Measurements from ENCODE around the gene MYBPH. TPM values are rescaled to one million over a fixed set of nuclear protein-coding genes. Genes with fewer than 3 reads are reported as not detected.

MYBPH gene
- total RNA-seq, 1 donor from 2014 or later: not detected

DNA sequence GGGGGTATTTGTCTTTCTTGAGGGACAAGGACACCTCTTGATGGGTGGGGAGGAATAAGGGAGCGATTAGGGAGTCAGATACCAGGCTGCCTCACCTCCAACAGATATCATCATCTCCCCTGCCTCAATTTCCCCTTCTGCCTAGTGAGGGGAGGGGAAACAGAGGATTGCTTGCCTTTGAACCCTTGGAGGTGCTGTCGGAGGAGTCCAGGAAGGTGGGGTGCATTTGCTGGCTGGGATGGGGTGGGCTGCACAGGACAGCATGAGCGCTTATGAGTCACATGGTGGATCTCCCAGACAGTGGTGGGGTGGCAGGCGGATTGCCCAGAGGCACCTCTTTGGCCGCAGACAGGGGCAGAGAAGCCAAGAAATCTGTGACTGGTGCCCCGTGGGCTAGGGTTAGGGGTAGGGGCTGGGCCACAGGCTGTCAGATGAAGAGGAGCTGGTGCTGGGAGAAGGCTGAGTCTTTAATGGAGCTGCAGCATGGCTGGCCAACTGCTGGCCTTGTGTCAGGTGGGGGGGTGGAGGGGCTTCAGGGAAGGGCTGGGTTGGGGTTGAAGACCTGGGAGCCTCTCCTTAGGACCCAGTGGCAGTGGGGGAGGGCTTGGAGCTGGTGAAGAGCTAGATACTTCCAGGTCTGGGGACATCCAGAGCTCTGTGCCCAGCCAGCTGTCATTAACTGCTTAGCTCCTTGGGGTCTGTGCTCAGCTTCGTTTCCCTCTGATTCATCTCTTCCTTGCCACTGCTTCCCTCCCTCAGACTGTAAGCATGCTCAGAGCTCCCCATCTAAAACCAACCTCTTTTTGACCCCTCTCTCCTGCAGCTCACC is 55.1 kb downstream of the MYBPH start:
- H3K27ac Mint-ChIP-seq (ENCODE audit: unreplicated experiment): peak overlapping the region; percentile 20
- no peaks in the 10 kb centered on the region for H3K36me3 Mint-ChIP-seq (ENCODE audit: low read depth)
- H3K4me1 Mint-ChIP-seq: no peaks in the 10 kb centered on the region
- TF ChIP-seq, protein P1, sequence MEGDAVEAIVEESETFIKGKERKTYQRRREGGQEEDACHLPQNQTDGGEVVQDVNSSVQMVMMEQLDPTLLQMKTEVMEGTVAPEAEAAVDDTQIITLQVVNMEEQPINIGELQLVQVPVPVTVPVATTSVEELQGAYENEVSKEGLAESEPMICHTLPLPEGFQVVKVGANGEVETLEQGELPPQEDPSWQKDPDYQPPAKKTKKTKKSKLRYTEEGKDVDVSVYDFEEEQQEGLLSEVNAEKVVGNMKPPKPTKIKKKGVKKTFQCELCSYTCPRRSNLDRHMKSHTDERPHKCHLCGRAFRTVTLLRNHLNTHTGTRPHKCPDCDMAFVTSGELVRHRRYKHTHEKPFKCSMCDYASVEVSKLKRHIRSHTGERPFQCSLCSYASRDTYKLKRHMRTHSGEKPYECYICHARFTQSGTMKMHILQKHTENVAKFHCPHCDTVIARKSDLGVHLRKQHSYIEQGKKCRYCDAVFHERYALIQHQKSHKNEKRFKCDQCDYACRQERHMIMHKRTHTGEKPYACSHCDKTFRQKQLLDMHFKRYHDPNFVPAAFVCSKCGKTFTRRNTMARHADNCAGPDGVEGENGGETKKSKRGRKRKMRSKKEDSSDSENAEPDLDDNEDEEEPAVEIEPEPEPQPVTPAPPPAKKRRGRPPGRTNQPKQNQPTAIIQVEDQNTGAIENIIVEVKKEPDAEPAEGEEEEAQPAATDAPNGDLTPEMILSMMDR (conservative IDR thresholded peaks at IDR 0.05): no peak
- H3K27me3 Mint-ChIP-seq (ENCODE audit: low read depth): peaks cover 79% of the 10 kb centered on the region
- DNase-seq (ENCODE audit: low read depth, low spot score): no peak
- H3K9me3 Mint-ChIP-seq: no peaks in the 10 kb centered on the region
- H3K4me3 Mint-ChIP-seq: no peak overlapping the region

Other genes with a start within 250 kb of the MYBPH start
- gene KLHL12, start 248.6 kb downstream of the MYBPH start, total RNA-seq: 30.6 and 36.0 TPM in 2 replicates
- 40.4 and 42.1 TPM in 2 replicates for gene ADIPOR1, start 217.5 kb downstream of the MYBPH start, total RNA-seq
- gene CYB5R1, start 208.6 kb downstream of the MYBPH start, total RNA-seq: 25.5 and 26.3 TPM in 2 replicates
- 76.5 and 81.5 TPM in 2 replicates for gene TMEM183A, start 168.5 kb downstream of the MYBPH start, total RNA-seq
- 2.6 and 5.0 TPM in 2 replicates for gene PPFIA4, start 149.3 kb downstream of the MYBPH start, total RNA-seq
- gene MYOG, start 89.8 kb downstream of the MYBPH start, total RNA-seq: not detected in 2 replicates
- 1.9 and 2.0 TPM in 2 replicates for gene ADORA1, start 48.1 kb downstream of the MYBPH start, total RNA-seq
- not detected in 2 replicates for gene CHI3L1, start 10.9 kb upstream of the MYBPH start, total RNA-seq
- gene CHIT1, start 53.8 kb upstream of the MYBPH start, total RNA-seq: not detected in 2 replicates
- gene BTG2, start 129.7 kb upstream of the MYBPH start, total RNA-seq: 16.1 and 18.1 TPM in 2 replicates
- 0.35 and 0.39 TPM in 2 replicates for gene FMOD, start 175.3 kb upstream of the MYBPH start, total RNA-seq

Data from neural crest cell (in vitro differentiated cells).